Natural killer cell (primary cell): ENCODE data around the gene PTPN6. TPM values are rescaled to one million over a fixed set of nuclear protein-coding genes. Genes with fewer than 3 reads are reported as not detected.
A peak's percentile ranks its signal among the peaks of the same experiment; 100 is the strongest.

Source experiments
- ATAC-seq, 3 donors: fragments of 150-1000 bp in 2 of 3; fragments of 200-7000 bp in 1 of 3; cut with Tn5 transposase; 1 replicate in 1 of 3; 2 replicates in 2 of 3; pipeline ENCODE4 v1.10.0; 2021; ENCODE audit warnings: mild to moderate bottlenecking in 2 of 3, moderate library complexity in 2 of 3
- DNase-seq, 2 donors: peaks; one replicate each; pipeline versions ENCODE4 v3.0.0 to v3.0.0-alpha.2; 2013 to 2021; ENCODE audit warnings: mixed read lengths in 1 of 2
- H3K27ac ChIP-seq: one replicate; pipeline ENCODE4 v1.5.1; 2013; ENCODE audit warnings: mild to moderate bottlenecking, low read length
- H3K27me3 ChIP-seq: one replicate; pipeline ENCODE4 v1.6.1; 2013; ENCODE audit warnings: low read length; ENCODE audit not compliant: control insufficient read depth, insufficient read depth
- H3K36me3 ChIP-seq: one replicate; pipeline ENCODE4 v1.6.1; 2013; ENCODE audit warnings: low read length; ENCODE audit not compliant: control insufficient read depth, insufficient read depth
- H3K4me1 ChIP-seq: one replicate; pipeline ENCODE4 v1.6.1; 2013; ENCODE audit warnings: low read length; ENCODE audit not compliant: control insufficient read depth, insufficient read depth
- H3K4me3 ChIP-seq: one replicate; pipeline ENCODE4 v1.5.1; 2013; ENCODE audit warnings: low read length
- H3K9me3 ChIP-seq: one replicate; pipeline ENCODE4 v1.6.1; 2013; ENCODE audit warnings: low read length; ENCODE audit not compliant: control insufficient read depth, insufficient read depth
- H3K27ac Mint-ChIP-seq, 2 donors: one replicate each; pipeline ENCODE4 v1.8.0; 2022; ENCODE audit warnings: mild to moderate bottlenecking in 2 of 2, mixed read lengths in 2 of 2, moderate library complexity in 1 of 2
- H3K27me3 Mint-ChIP-seq, 2 donors: one replicate each; pipeline ENCODE4 v1.8.0; 2022; ENCODE audit warnings: low read depth in 2 of 2, mixed read lengths in 2 of 2
- H3K36me3 Mint-ChIP-seq: one replicate; pipeline ENCODE4 v1.8.0; 2022; ENCODE audit warnings: mixed read lengths
- H3K4me1 Mint-ChIP-seq, 2 donors: one replicate each; pipeline ENCODE4 v1.8.0; 2022; ENCODE audit warnings: mixed read lengths in 2 of 2
- H3K4me3 Mint-ChIP-seq: one replicate; pipeline ENCODE4 v1.8.0; 2022; ENCODE audit warnings: mild to moderate bottlenecking, moderate library complexity, mixed read lengths
- H3K9me3 Mint-ChIP-seq, 2 donors: one replicate each; pipeline ENCODE4 v1.8.0; 2022; ENCODE audit warnings: mixed read lengths in 2 of 2
- WGBS: methylation state at CpG from one replicate; pipeline ENCODE4 v1.1.7; 2013; ENCODE audit warnings: missing lambda C conversion rate; ENCODE audit not compliant: insufficient coverage; 5-methylcytosine and 5-hydroxymethylcytosine counted together
- intact Hi-C: fragments of 100-400 bp; cut with micrococcal nuclease; formaldehyde crosslinking; loops from one replicate; pipeline ENCODE4 v1.14.2; 2022
- total RNA-seq, 4 donors: library from RNA; stranded (reverse); fragments of 120-200 nt in 1 of 4; gene quantifications; one replicate each; pipeline versions ENCODE4 v1.2.3 to v1.2.4, GENCODE V29; 2013 to 2022
- TF ChIP-seq, protein P1 (sequence below): fragments of 200-600 bp; IDR thresholded peaks from one replicate; pipeline ENCODE4 v1.8.0; 2022; ENCODE audit warnings: antibody characterized with exemption

The PTPN6 gene
- total RNA-seq, 3 donors from 2014 or later (not counting 1 experiment from before 2014, with no cell fraction given) = 279 to 357 (median 312) TPM

DNA sequence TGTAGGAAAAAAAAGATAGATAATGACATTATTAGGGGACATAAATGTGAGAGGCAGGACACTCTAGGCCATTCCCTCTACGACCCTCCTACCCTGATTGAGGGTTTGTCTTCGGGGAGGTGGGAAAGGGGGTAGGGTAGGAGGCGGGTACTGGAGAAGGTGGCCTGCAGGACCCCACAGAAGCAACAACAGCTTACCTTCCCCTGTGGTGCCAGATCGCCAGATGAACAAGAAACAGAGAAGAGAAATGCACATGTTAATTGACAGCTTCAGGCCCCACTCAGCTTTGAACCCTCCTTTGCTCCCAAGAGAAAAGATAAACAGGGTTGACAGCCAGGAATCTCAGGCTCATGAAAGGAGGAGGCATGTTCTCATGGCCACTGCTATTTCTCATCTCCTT is 14.6 kb downstream of the PTPN6 start:
- H3K27me3 Mint-ChIP-seq = no peaks in the 10 kb centered on the region
- TF ChIP-seq, protein P1, sequence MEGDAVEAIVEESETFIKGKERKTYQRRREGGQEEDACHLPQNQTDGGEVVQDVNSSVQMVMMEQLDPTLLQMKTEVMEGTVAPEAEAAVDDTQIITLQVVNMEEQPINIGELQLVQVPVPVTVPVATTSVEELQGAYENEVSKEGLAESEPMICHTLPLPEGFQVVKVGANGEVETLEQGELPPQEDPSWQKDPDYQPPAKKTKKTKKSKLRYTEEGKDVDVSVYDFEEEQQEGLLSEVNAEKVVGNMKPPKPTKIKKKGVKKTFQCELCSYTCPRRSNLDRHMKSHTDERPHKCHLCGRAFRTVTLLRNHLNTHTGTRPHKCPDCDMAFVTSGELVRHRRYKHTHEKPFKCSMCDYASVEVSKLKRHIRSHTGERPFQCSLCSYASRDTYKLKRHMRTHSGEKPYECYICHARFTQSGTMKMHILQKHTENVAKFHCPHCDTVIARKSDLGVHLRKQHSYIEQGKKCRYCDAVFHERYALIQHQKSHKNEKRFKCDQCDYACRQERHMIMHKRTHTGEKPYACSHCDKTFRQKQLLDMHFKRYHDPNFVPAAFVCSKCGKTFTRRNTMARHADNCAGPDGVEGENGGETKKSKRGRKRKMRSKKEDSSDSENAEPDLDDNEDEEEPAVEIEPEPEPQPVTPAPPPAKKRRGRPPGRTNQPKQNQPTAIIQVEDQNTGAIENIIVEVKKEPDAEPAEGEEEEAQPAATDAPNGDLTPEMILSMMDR = no peak
- peaks cover 6% of the 10 kb centered on the region for H3K36me3 Mint-ChIP-seq
- H3K9me3 Mint-ChIP-seq = no peaks in the 10 kb centered on the region
- no peak for ATAC-seq
- no peak for DNase-seq
- no peak overlapping the region for H3K4me3 Mint-ChIP-seq
- intact Hi-C loops = loop anchor here (1.0 kb wide), 2 partner anchors 21 to 41 kb away; partner anchors contain the start of gene C12orf57
- no peaks in the 10 kb centered on the region for H3K27me3 ChIP-seq
- H3K9me3 ChIP-seq = no peaks in the 10 kb centered on the region
- peak overlapping the region; percentile 3 for H3K27ac ChIP-seq
- H3K4me3 ChIP-seq = no peak overlapping the region
- WGBS = 90% methylated on average over 1 of the region's 4 CpGs
- H3K4me1 Mint-ChIP-seq = peaks cover 30 to 39% of the 10 kb centered on the region in 2 donors
- H3K4me1 ChIP-seq = peaks cover 47% of the 10 kb centered on the region
- H3K36me3 ChIP-seq = peaks cover 49% of the 10 kb centered on the region
- peak overlapping the region; percentile 80 to 82 for H3K27ac Mint-ChIP-seq

DNA sequence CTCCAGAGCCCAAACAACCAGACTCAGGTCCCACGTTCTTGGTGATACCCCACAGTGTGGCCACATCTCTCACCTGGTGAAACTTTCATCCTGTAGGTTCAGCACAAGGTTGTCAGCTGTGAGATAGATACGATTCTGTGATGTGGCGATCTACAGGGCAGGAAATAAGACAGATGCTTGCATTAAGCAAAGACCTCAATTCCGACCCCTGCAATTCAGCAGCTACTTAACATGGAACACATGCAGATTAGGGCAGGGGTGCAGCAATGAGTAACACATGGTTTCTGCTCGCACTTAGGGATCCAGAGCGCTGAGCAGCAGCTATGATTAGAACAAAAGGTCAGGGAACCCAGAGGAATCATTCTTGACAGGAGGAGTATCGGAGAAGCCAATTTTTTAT is 15.2 kb downstream of the PTPN6 start:
- Mint-ChIP-seq H3K9me3 (no peaks in the 10 kb centered on the region), H3K27ac (peak overlapping the region in 1 of 2 donors; percentile 80), H3K4me3 (peak overlapping the region; percentile 45), H3K4me1 (peaks cover 28 to 36% of the 10 kb centered on the region in 2 donors), H3K27me3 (no peaks in the 10 kb centered on the region), H3K36me3 (peaks cover 6% of the 10 kb centered on the region)
- Histone ChIP-seq H3K36me3 (peaks cover 42% of the 10 kb centered on the region), H3K9me3 (no peaks in the 10 kb centered on the region), H3K4me3 (no peak overlapping the region), H3K27me3 (no peaks in the 10 kb centered on the region), H3K27ac (no peak overlapping the region), H3K4me1 (peaks cover 45% of the 10 kb centered on the region)
- TF ChIP-seq, protein P1 = no peak
- DNase-seq (no peak), ATAC-seq (no peak)
- WGBS = 86% methylated on average over 7 of the region's 7 CpGs
- intact Hi-C loops = no loop called here

DNA sequence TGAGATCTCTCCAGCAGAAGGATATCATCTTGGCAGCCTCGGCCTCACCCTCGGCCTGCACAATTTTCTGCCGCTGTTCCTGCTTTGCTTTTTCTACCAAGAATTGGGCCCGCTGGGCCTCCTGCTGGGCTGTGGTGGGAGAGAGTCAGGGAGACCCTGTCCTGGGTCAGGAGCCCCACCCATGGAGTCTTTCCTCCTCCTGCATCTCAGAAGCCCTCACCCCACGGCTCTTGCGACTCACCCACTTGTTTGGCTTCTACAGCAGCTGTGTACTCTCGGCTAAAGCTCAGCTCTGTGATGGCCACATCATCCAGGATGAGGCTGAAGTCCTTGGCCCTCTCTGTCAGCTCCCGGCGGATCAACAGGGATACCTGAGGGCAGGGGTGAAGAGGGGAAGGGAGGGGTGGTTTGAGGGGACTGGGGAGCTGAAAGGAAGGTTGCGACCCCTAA is 16.5 kb downstream of the PTPN6 start:
- Histone ChIP-seq H3K4me3 (no peak overlapping the region), H3K27ac (no peak overlapping the region), H3K4me1 (peaks cover 34% of the 10 kb centered on the region), H3K27me3 (no peaks in the 10 kb centered on the region), H3K9me3 (no peaks in the 10 kb centered on the region), H3K36me3 (peaks cover 39% of the 10 kb centered on the region)
- Mint-ChIP-seq H3K4me3 (no peak overlapping the region), H3K9me3 (no peaks in the 10 kb centered on the region), H3K4me1 (peaks cover 29 to 33% of the 10 kb centered on the region in 2 donors), H3K36me3 (peaks cover 6% of the 10 kb centered on the region), H3K27ac (no peak overlapping the region), H3K27me3 (no peaks in the 10 kb centered on the region)
- TF ChIP-seq, protein P1 = no peak
- intact Hi-C loops = no loop called here
- WGBS = 98% methylated on average over 9 of the region's 10 CpGs
- no peak for ATAC-seq
- no peak for DNase-seq

- TF ChIP-seq, protein P1 = no peak
- Histone ChIP-seq H3K4me3 (no peak overlapping the region), H3K27ac (no peak overlapping the region), H3K9me3 (no peaks in the 10 kb centered on the region), H3K36me3 (peaks cover 39% of the 10 kb centered on the region), H3K4me1 (peaks cover 29% of the 10 kb centered on the region), H3K27me3 (no peaks in the 10 kb centered on the region)
- Mint-ChIP-seq H3K27me3 (no peaks in the 10 kb centered on the region), H3K4me1 (peaks cover 29 to 33% of the 10 kb centered on the region in 2 donors), H3K9me3 (no peaks in the 10 kb centered on the region), H3K4me3 (peak overlapping the region; percentile 99), H3K36me3 (peaks cover 6% of the 10 kb centered on the region), H3K27ac (peak overlapping the region in 1 of 2 donors; percentile 99)
- 96% methylated on average over 9 of the region's 9 CpGs for WGBS
- intact Hi-C loops = no loop called here
- DNase-seq (no peak), ATAC-seq (no peak)
These were observed 17.3 kb downstream of the PTPN6 start for GRCh38 chr12:6968426-6968825.
